HG02759 (cell line): ENCODE measurements around the gene BARHL2.

Source experiments
- ATAC-seq: cut with Tn5 transposase; IDR thresholded peaks from one replicate; pipeline ENCODE4 v1.9.1; 2021; ENCODE audit warnings: mild to moderate bottlenecking, moderate library complexity; ENCODE audit not compliant: unreplicated experiment

The BARHL2 gene

GRCh38 chr1:90724926-90725656, 8.0 kb upstream of the BARHL2 start:
- ATAC-seq = no peak

GRCh38 chr1:90724361-90724760, 7.3 kb upstream of the BARHL2 start:
- no peak for ATAC-seq

GRCh38 chr1:90723590-90724108, 6.5 kb upstream of the BARHL2 start:
- ATAC-seq = no peak

- no peak for ATAC-seq
Measured at GRCh38 chr1:90722874-90723589, 5.9 kb upstream of the BARHL2 start.

- ATAC-seq = peak; percentile 53
Measured at GRCh38 chr1:90721210-90722194, 4.4 kb upstream of the BARHL2 start.

GRCh38 chr1:90720145-90720636, 3.1 kb upstream of the BARHL2 start:
- no peak for ATAC-seq

- ATAC-seq = no peak
Measured at GRCh38 chr1:90719330-90720144, 2.4 kb upstream of the BARHL2 start.

GRCh38 chr1:90718411-90719329, 1.6 kb upstream of the BARHL2 start:
- no peak for ATAC-seq

- no peak for ATAC-seq
Measured at GRCh38 chr1:90717665-90718410, 736 bp upstream of the BARHL2 start.

GRCh38 chr1:90717356-90717664, 208 bp upstream of the BARHL2 start:
- ATAC-seq = no peak

GRCh38 chr1:90716243-90716551, 905 bp downstream of the BARHL2 start:
- ATAC-seq = no peak

GRCh38 chr1:90715309-90715708, 1.8 kb downstream of the BARHL2 start:
- ATAC-seq = no peak

- no peak for ATAC-seq
Measured at GRCh38 chr1:90714521-90714951, 2.6 kb downstream of the BARHL2 start.

- ATAC-seq = no peak
Measured at GRCh38 chr1:90713741-90714509, 3.2 kb downstream of the BARHL2 start.

- ATAC-seq = no peak
Measured at GRCh38 chr1:90712915-90713730, 4.0 kb downstream of the BARHL2 start.

GRCh38 chr1:90712153-90712856, 4.8 kb downstream of the BARHL2 start:
- ATAC-seq = no peak
